ENCODE measurements around the gene CD74.

CD74 gene

DNA sequence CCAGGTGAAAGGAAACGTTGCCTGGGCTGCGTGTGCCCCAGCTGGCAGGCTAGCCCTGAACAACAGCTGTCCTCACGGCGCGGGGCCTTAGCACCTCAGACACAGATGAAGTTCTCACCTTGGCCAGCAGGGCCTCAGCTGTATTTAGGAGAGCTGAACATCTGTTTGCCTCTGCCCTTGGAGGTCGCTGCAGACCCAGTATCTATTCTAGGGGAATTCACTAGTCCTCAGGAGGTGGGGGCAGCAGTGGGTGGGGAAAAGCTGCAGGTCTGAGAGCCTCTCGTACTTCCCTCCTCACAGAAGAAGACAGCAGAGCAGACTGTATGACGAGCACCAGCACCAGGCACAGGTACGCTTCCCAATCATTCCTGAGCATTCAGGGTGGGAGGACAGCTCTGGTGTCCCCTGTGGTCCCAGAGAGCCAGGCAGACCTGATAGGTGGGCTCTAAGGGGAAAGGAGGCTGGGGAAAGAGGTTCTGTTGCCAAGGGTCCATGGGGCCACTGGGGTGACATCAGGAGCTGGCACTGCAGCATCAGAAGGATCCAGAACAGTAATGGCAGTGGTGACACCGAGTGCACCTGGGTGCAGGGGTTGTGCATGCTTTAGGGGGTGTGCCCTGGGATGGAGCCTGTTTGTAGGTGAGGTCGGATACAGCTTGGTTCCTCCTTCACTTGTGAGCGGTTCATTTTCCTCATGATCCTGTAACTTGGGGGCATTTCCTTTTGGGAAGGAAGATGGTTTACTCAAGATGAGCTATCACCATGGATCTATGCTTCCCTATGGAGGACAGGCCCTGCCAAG is 13.8 kb downstream of the CD74 start:
- no peak overlapping the region for H3K27ac ChIP-seq
- in situ Hi-C loops (cut with HindIII; ENCODE audit: low pct_ligation_motif_present, low sequenced_read_pairs) = no loop called here
- H3K27me3 ChIP-seq (replicated peaks) = no peaks in the 10 kb centered on the region

GRCh38 chr5:150397782-150398721 is 14.7 kb downstream of the CD74 start:
- H3K27ac ChIP-seq = no peak overlapping the region
- TF ChIP-seq, protein P1, sequence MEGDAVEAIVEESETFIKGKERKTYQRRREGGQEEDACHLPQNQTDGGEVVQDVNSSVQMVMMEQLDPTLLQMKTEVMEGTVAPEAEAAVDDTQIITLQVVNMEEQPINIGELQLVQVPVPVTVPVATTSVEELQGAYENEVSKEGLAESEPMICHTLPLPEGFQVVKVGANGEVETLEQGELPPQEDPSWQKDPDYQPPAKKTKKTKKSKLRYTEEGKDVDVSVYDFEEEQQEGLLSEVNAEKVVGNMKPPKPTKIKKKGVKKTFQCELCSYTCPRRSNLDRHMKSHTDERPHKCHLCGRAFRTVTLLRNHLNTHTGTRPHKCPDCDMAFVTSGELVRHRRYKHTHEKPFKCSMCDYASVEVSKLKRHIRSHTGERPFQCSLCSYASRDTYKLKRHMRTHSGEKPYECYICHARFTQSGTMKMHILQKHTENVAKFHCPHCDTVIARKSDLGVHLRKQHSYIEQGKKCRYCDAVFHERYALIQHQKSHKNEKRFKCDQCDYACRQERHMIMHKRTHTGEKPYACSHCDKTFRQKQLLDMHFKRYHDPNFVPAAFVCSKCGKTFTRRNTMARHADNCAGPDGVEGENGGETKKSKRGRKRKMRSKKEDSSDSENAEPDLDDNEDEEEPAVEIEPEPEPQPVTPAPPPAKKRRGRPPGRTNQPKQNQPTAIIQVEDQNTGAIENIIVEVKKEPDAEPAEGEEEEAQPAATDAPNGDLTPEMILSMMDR (IDR thresholded peaks at IDR 0.05; ENCODE audit: low read depth, low read length, missing control alignments) = peak; percentile 25
- H3K36me3 ChIP-seq (replicated peaks) = peaks cover 34% of the 10 kb centered on the region
- no peak for DNase-seq
- no peak overlapping the region for H3K4me3 ChIP-seq (ENCODE audit: low read depth, low read length)
- in situ Hi-C loops (cut with HindIII; ENCODE audit: low pct_ligation_motif_present, low sequenced_read_pairs) = no loop called here
- no peaks in the 10 kb centered on the region for H3K27me3 ChIP-seq (replicated peaks)

More for the DNA sequence above, 13.8 kb downstream of the CD74 start:
- DNase-seq = no peak
- Histone ChIP-seq H3K36me3 (replicated peaks) (peaks cover 26% of the 10 kb centered on the region), H3K4me3 (ENCODE audit: low read depth, low read length) (no peak overlapping the region)
- TF ChIP-seq, protein P1 (IDR thresholded peaks at IDR 0.05; ENCODE audit: low read depth, low read length, missing control alignments) = peak; percentile 49

GRCh38 chr5:150397146-150397781 is 15.4 kb downstream of the CD74 start:
- peak; percentile 37 for DNase-seq
- in situ Hi-C loops (cut with HindIII; ENCODE audit: low pct_ligation_motif_present, low sequenced_read_pairs) = no loop called here
- peaks cover 40% of the 10 kb centered on the region for H3K36me3 ChIP-seq (replicated peaks)
- H3K27ac ChIP-seq = no peak overlapping the region
- no peaks in the 10 kb centered on the region for H3K27me3 ChIP-seq (replicated peaks)
- no peak overlapping the region for H3K4me3 ChIP-seq (ENCODE audit: low read depth, low read length)
- TF ChIP-seq, protein P1 (IDR thresholded peaks at IDR 0.05; ENCODE audit: low read depth, low read length, missing control alignments) = no peak

- Histone ChIP-seq H3K4me3 (ENCODE audit: low read depth, low read length) (no peak overlapping the region), H3K36me3 (replicated peaks) (peaks cover 47% of the 10 kb centered on the region), H3K27ac (no peak overlapping the region), H3K27me3 (replicated peaks) (no peaks in the 10 kb centered on the region)
- DNase-seq = no peak
- in situ Hi-C loops (cut with HindIII; ENCODE audit: low pct_ligation_motif_present, low sequenced_read_pairs) = no loop called here
- TF ChIP-seq, protein P1 (IDR thresholded peaks at IDR 0.05; ENCODE audit: low read depth, low read length, missing control alignments) = no peak
These were observed 16.4 kb downstream of the CD74 start for GRCh38 chr5:150396267-150396666.

DNA sequence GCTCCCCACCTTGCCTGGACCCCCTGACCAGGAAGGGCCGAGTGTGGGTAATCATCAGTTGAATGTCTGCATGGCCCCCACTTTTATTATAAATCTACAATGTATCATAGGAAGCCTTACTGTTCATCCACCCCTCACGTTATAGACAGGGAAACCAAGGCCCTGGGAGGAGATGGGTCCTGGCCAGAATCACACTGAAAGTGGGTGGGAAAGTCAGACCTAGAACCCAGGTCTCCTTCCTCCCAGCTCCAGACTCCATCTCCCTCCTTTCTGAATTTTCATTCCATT is 17.1 kb downstream of the CD74 start:
- H3K36me3 ChIP-seq (replicated peaks) = peaks cover 53% of the 10 kb centered on the region
- no peaks in the 10 kb centered on the region for H3K27me3 ChIP-seq (replicated peaks)
- no peak for DNase-seq
- no peak overlapping the region for H3K27ac ChIP-seq
- no peak overlapping the region for H3K4me3 ChIP-seq (ENCODE audit: low read depth, low read length)
- in situ Hi-C loops (cut with HindIII; ENCODE audit: low pct_ligation_motif_present, low sequenced_read_pairs) = no loop called here
- TF ChIP-seq, protein P1 (IDR thresholded peaks at IDR 0.05; ENCODE audit: low read depth, low read length, missing control alignments) = no peak

All from brain microvascular endothelial cell (primary cell).